HG02852 (cell line): Measurements from ENCODE around the gene NAA50.

Experiments
- ATAC-seq: cut with Tn5 transposase; IDR thresholded peaks from one replicate; pipeline ENCODE4 v1.9.1; 2021; ENCODE audit warnings: mild to moderate bottlenecking, moderate library complexity; ENCODE audit not compliant: unreplicated experiment

NAA50 gene

GRCh38 chr3:113690482-113690881 lies 55.6 kb downstream of the NAA50 start:
- ATAC-seq = no peak

- no peak for ATAC-seq
These were observed 59.9 kb downstream of the NAA50 start for GRCh38 chr3:113685956-113686721.

DNA sequence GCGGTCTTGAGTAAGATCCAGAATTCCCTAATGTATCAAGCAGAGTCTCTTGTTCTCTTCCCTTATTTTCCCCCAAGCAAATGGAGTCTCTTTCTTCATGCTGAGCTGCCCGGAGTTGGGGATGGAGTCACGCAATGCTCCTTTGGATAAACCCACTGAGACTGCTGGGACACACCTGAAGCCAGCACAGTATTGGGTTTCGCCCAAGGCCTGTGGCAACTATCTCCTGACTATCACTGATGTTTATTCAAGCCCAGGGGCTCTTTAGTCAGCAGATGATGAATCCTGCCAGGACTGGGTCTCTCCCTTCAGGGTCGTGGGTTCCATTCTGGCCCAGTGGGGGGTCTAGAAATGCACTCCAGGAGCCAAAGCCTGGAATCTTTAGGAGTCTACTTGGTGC lies 60.9 kb downstream of the NAA50 start:
- no peak for ATAC-seq

DNA sequence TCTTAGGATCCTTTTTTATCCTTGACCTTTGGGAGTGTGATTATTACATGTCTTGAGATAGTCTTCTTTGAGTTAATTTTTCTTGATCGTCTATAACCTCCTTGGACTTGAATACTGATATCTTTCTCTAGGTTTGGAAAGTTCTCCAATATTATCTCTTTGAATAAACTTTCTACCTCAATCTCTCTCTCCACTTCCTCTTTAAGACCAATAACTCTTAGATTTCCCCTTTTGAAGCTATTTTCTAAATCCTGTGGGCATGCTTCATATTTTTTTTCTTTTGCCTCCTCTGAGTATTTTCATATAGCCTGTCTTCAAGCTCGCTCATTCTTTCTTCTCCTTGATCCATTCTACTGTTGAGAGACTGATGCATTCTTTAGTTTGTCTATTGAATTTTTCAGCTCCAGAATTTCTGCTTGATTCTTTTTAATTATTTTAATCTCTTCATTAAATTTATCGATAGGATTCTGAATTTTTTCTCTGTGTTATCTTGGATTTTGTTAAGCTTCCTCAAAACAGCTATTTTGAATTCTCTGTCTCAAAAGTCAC lies 61.7 kb downstream of the NAA50 start:
- ATAC-seq = no peak

GRCh38 chr3:113678773-113679172 lies 67.3 kb downstream of the NAA50 start:
- no peak for ATAC-seq

GRCh38 chr3:113677737-113678136 lies 68.3 kb downstream of the NAA50 start:
- no peak for ATAC-seq

GRCh38 chr3:113676261-113676660 lies 69.8 kb downstream of the NAA50 start:
- no peak for ATAC-seq

DNA sequence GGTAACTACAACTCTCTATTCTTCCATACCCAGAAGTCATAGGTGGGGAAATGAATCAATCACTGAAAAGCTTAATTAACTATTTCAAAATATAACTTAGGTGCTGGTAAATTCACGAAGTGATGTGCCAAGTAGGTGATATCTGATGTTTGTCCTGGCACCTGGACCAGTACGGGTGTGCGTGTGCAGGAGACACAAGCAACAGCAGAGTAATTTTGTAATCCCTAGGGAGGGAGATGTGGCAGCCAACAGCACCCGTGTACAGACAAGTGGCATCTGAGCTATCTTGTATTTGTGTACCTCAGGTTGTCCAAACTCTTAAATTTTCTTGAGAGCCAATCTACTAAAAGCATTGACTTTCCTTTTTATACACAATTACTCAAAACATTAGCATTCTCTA lies 72.5 kb downstream of the NAA50 start:
- no peak for ATAC-seq

DNA sequence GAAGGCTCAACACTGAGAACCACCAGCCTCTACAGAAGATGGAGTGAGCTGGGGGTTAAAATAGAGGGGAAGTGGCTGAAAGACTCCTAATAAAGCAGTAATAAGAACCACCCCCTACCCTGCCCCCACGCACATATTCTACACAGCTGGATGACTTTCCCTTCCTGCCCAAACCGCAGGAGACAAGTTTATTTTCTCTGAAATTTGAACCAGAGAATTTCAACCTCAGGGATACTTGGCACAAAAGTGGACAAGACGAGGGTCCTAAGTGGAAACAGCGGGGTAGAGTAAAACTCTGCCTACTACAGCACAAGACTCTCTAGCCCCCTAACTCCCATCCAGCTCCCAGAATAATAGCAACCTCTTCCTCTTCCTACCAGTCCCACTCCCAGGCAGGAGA lies 78.0 kb downstream of the NAA50 start:
- ATAC-seq = no peak
